GM19025 (cell line): ENCODE data around the gene ERLIN1.
A peak's percentile ranks its signal among the peaks of the same experiment; 100 is the strongest.

ENCODE experiments used
- ATAC-seq: cut with Tn5 transposase; IDR thresholded peaks from one replicate; pipeline ENCODE4 v1.9.1; 2021; ENCODE audit warnings: mild to moderate bottlenecking, low read depth, moderate library complexity; ENCODE audit not compliant: unreplicated experiment

Gene ERLIN1

DNA sequence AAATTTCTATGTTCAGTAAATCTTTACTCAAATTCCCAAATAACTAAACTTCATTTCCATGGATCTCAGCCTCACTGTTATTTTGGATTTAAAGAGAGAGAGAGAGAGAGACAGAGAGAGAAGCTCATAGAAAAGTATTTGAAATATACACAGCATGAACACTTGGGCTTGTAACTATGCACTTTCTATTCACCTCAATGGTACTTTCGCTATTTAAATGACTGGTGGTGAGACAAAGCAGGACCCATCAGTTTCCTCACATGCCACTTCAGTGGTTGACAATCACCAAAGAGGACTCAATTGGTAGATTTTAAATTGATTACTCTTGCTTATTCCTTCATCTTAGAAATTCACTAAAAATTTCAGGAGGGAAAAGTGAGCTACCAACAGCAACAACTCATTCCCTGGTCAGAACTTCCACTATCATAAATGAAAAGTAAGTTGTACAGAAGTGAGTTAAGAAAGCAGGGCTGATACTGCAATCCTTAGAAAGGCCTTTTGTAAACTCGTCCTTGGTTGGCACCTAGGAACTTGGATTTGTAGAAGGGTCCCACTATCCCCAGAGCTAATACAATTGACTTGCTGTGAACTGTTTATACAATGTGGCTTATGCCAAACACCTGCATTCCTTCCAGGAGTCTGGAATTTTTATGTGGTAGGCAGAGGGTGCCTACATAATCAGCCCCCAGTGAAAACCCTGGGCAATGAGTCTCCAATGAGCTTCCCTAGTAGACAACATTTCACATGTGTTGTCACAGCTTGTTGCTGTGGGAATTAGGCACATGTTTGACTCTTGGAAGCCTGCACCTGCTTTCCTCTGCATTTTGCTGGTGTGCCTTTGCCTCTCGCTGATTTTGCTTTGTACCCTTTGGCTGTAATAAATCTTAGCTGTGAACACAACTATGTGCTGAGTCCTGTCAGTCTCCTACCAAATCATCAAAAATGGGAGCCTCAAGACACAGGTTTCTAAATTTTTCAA is 10.8 kb downstream of the ERLIN1 start:
- ATAC-seq = peak; percentile 79

DNA sequence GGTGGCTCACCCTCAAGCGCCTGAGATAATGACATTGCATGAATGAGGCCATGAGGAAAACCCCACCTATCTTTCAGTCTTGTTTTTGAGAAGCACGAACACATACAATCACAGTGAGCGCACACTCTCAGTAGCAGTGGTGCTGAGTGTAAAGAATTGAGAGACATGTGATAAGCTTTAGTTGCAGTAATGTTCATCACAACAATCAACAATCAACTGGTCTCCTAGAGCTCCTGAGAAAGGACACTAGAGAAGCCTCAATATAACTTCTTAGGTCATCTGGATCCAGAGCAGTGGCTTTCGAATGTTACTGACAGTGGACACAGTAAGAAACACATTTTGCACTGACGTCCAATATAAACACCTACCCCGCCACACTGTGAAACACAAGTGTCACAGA is 12.8 kb downstream of the ERLIN1 start:
- no peak for ATAC-seq

DNA sequence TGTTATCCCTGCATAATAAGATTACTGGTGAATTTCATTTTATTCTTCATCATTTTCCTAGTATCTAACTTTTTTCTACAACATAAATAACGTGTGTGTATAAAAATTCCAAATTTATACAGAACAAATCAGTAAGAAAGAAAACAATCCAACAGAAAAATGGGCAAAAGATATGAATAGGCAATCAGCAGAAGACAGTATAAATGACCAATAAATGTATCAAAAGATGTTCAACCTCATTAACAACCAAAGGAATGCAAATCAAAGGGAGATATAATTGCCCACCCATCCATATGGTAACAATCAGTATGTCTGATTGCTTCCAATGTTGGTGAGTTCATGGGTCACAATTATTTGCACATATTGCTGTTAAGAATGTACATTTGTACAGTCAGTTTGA is 13.5 kb downstream of the ERLIN1 start:
- no peak for ATAC-seq

DNA sequence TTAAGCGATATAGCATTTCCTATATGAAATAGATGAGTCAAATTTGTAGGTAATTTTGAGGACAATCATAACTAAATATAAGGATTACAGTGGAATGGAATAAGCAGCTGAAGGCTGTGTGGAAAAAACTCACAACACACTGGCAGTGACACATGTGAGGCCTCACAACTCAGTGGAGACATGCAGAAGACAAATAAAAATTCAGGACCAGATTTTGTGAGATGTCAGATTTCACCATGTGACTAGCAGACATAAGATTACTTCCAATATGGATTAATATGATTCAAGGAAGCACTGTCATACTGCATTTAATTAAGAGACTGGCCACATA is 17.6 kb downstream of the ERLIN1 start:
- no peak for ATAC-seq

DNA sequence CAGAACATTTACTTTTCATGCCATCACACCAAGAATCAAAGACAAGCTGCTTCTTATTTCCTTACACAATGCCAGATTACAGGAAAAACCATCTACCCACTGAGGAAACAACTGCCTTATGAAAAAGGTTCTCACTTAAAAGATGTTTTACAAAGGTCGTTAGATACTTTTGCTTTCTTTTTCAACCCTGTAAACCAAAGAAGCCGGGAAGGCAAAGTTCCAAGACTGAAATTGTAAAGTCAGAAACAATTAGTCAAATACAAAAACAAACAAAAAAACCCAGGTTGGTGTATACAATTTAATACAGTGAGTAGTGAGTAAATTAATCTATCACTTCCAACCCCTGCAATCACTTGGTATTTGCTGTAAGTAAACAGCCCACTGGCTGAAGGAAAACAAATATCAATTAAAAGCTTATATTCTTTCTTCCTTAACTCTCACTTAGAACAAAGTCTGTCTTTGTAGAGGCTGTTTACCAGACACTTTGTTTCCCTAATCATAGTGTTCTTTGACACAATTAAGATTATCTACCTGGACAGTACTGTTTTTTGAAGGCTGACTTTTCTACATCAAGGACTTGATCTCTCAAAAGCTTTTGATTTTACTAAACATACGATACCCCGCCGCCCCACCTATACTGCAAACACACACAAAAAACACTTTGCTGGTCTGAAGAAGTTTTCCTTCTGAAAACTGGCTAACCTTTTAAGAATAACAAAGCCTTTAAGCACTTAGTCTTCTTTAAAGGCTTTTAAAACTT is 18.1 kb downstream of the ERLIN1 start:
- ATAC-seq = no peak

DNA sequence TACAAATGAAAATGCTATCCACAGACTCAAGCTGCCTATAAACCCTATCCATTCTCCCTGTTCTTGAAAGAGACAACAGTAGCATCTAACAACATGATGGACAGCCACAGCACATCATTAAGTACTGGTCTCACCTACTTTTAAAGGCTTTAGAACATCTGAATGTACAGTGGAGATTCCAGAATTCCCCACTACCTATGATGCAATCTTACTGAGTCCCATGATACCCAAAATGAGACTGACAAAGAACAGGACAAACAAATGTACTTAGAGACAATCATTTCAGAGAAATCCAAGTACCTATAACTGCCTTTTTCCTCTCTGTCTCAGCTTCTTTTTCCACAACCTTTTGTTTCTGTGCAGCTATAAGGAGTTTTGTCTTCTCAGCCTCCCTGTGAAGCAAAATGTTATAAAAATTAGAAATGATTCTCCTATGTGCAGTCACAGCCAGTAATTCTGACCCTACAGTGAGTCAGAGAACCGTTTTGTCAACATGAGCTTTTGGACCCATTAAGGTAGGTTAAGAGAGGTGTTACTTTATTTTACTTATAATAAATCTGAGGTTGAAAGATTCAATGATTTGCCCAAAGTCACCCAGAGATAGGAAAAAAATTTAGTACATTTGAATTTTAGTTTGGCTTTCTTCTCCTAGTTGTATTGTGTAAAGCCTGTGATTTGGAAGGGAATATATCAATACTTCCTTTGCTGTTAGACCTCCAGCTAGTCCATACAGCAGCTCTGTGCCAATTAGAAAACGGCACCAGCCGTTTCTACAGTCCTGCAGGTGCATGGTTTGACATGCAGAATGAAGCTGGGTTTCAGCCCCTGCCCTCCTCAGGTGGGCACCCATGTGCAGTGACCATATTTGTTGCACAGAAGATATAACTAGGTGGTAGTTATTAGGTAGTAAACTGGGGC is 21.9 kb downstream of the ERLIN1 start:
- no peak for ATAC-seq

DNA sequence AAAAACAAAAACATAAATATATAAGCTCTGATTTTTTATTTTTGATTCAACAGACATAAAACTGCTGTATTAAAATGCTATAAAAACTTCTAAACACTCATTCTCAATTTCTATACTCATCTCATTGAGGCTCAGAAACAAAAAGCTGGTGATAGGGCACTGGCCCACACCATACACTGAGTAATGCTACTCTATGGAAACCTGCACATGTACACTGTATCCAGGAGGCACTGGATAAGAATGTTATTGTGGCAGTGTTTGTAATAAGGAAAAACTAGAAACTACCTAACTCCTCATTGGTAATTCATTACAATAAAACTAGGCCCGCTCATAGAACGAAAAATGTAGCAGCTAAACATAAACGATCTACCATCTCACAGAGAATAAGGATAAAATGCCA is 23.1 kb downstream of the ERLIN1 start:
- no peak for ATAC-seq

DNA sequence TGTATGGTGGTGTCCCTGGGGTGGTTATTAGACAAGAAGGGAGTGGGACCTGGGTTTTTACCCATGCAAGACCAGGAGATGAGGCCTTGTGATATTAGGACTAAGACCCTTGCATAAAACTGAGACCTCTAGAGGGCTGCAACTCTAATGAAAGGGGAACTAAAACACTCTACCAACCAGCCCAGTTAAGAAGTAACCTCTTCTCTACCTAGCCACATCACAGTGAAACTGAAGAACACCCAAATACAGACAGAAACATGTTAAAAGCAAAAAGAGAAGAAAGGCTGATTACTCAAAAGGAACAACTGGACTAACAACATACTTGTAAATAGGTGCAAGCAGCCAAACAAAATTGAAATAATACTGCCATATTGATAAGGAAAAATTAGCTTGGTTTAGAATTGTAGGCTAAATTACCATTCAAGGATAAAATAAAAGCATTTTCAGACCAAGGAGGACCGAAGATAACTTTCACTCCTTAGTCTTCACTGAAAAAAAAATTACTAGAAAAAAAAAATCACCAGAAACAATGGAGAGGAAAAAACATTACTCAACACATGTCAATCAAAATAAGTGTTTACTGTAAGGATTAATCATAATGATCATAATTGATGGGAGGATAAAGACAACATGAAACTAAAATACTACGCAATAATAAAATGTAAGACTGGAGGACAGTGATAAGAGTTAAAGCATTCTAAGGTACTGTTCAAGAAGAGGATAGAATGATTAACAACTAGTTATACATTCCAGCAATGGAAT is 27.6 kb downstream of the ERLIN1 start:
- peak; percentile 90 for ATAC-seq

DNA sequence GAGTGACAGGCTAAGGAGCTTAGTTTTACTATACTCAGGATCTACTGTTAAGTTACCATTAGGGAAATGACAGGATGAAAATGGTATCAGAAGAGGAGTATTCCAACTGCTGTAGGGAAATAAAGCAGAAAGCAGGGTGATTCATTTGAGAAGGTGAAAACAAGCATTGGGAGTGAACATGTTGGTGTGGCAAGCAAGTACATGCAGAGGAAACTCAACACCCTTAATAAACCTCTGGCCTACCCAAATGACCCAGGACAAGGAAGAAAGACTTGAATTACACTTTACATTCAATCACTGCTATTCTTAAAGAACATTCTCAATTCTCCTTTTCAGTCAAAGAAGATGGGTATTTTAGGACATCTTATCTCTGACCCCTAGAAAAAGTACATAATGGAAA is 28.7 kb downstream of the ERLIN1 start:
- no peak for ATAC-seq

DNA sequence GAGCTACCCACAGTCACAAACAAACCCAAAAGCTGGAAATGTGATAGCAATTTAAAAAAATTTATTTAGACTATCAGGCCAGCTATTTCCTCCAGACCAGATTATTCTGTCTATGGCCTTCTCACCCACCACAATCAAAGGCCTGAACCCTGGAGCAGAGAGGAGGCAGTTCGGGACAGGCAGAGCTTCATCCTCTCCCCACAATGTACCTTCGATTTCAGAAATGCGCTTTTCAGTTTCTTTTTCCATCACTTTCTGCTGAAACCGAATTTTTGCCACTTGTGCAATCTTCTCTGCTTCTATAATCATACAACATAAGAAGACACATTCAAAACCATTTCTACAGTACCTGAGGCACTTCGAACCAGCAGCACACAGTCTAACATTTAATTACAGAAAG is 29.9 kb downstream of the ERLIN1 start:
- ATAC-seq = no peak

DNA sequence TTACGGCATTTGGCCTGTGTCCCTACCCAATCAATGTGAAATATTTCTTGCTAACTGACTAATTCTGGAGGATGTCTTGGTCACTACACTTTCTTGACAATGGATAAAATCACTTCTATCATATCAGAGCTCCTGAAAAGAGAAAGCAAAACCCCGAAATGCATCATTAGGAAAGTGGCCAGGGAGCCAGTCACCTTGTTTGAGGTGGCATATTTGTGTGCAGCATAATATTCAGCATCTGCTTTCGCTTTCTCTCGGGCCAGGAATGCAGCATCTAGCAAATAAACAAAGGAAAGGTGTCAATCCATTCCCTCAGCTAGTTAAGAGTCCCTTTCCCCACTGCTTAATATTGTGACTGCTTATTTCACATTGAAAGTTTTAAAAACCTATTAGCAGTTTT is 31.2 kb downstream of the ERLIN1 start:
- no peak for ATAC-seq

DNA sequence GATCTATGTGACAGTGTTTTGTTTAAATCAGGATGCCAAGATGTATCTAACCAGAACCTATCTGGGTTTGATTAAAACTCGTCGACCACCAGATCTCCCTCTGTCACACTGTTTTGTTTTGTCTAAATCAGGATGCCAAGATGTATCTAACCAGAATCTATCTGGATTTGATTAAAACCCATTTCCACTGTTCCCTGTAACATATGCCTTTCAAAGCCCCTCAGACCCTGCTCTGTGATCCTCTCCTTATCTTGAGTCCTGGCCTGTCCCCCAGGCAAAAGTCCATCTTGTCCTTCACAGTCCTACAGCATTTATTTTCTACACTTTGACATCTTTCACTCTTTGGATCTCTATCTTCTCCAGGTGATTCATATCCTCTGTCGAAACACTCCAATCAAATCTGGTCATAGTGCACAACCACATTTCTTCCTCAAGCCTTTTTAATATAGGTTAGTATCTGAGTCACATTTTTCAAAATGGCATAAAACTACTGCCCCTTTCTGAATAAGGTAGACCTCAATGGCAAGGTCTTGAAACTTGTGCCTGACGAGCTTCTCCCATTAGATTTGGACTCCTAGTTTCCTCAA is 32.5 kb downstream of the ERLIN1 start:
- ATAC-seq = no peak

DNA sequence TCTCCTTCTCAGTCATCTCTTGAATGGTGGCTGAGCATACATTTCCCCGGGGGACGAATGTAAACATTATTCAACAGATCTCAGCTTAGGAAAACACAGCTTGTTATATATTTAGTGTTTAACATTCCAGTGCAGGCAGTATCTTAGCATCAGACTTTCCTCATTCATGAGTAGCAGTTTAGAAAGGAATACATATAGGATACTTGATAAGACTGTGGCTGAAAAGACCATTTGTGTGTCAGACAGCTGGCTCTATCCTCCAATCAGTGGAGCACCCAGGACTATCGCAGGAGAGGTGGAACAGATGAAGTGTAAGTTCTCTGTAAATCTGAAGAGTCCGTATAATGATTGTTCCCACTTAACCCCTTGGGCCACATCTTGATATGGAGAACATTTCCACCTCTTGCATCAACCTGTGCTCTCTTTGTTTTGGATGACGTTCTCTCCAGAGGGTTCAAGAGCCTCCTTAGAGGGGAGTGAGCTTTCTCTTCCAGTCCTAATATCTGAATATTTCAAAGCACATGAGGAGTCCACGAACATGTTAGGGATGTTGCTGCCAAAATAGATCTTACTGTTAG is 34.0 kb downstream of the ERLIN1 start:
- no peak for ATAC-seq

DNA sequence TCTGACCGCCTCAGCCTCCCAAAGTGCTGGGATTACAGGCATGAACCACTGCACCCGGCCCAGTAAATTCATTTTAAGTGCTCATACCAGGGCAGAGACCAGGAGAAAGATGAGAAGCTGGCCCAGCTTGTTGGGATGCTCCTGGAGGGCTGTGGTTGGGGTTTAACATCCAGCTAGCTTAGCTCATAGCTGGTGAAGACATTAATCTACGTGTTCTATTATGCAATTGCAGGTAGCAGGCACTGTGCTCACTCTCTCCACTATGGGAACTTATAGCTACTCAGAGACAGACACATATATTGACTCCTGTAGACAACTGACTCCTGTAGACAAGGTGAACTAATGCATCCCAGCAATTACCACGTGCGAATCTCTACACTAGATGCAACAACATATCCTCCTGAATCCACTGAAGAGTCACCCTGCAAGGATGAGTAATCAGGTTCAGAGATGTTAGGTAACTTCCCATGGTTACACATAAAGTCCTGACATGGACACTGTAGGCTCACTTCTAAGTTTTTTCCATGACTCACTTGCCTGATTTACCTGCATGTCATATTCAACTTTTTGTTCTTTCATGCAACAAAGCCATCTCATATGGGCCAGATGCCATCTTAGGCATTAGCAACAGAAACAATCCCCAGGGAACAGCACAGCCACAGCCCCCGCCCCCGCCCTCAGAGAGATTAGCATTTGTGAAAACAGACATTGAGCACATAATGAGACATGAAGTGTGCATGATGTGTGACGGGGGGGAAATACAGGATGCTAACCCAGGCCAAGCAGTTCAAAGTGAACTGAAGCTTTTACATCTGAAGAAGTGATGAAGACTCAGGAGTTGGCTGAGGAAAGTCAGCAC is 37.2 kb downstream of the ERLIN1 start:
- peak; percentile 67 for ATAC-seq

DNA sequence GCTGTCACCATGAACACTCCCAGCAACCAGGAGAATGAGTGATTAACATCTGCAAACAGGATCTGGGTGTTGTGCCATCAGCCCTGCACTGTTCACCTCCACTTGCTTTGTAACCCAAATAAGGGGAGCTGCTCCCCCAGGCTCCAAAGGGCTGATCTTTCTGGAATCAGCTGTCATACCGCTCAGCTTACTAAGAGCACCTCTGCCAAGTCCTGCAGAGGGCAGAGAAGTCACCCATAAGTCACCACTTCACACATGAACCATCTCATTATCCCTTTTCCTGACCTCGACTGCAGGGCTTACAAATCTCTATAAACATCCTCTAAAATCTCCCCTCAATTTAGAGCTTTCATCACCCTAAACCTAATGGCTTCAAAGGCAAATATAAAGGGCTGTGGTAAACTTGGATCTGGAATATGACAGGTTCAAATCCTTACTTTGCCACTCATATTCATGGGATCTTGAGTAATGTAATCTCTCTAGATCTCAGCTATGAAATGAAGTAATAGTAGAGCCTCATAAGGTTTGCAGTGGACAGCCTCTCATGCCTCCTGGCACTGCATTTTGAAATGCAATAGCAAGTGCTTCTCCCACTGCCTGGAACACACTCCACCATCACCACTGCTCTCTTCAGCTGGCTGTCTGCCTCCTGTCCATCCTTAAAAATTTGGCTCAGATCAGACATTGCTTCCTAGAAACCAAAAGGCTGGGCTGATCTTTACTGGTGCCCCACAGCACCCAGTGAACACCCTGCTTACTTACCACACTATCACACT is 38.8 kb downstream of the ERLIN1 start:
- ATAC-seq = no peak

DNA sequence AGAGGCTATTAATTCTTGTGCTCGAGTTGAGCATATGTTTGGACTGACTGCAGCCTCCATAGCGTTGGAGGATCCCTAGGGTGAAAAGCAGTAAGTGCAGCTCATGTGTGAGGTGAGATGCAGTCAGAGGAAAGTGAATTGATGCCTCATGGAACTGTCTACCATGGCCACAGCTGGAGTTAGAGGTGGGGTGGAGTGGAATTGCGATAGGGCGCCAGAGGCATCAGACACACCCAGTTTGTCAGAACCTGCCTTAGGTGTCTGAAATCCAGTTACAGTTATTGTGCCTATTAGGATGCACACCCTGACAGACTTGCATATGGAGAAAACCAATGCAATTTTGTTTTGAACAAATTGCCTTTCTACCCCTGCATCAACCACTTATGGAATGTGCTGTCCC is 39.4 kb downstream of the ERLIN1 start:
- no peak for ATAC-seq

DNA sequence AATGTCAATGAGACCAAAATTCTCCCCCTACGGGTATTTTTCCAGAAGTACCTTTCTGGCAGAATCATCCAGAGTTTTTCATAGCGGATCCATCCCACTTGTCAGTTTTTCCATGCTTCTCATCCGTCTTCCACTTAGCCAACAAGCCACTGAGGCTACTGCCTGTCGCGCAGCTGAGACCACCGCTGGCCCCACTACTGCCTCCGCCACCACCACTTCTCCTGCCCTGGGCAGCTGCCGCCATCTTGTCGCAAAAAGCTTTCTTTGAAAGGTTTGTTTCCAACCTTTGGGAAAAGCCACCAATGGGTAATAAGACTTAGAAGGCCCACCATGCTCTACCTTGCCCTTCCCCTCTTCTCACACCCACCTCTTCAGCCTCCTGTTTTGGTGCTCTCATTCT is 42.1 kb downstream of the ERLIN1 start:
- no peak for ATAC-seq
